ENCODE results near the gene ALDH3A2.
"Not testable (repeated sequence)": the region's sequence is repeated elsewhere in the genome, so short reads cannot be mapped to it uniquely, and the experiment has no call there.

ALDH3A2 gene

DNA sequence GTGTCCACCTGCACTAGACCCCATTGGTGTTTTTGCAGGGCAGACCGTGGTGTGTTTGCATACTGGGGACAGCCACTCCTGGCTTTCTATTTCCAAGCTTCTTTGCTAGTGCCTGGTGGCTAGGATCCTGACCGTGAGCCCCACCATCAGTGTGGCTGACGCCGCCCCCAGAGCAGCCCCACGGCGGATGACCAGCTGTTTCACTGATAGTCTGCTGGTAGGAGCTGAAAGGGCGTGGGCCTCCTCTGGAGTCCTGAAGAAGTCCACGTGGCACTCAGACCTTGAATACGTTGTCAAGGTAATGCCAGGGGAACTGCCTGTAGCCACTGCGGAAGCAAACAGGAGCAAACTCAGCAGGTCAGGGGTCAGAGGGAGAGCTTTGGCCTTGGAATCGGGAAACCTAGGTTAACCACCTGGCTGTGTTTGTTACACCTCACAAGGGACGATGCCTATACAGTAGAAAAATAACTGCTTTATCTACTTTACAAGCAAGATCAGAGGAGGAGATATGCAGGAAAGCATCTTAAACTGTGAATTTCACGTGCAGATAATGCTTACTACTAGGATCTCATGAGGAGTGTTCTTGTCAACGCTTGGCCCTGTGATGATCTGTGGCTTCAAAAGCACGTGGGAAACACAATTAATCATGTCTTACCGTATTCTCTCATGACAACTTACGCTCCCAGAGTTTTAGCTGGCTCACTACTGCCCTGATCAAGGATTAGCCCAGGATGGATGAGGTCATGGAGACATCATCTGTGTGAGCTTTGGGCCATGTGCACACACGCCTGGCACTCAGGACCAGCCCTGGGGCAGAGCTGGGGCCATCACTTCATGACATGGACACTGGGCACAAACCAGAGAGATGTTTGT is 30.3 kb downstream of the ALDH3A2 start:
- no peak for DNase-seq (ENCODE audit: low read depth)

DNA sequence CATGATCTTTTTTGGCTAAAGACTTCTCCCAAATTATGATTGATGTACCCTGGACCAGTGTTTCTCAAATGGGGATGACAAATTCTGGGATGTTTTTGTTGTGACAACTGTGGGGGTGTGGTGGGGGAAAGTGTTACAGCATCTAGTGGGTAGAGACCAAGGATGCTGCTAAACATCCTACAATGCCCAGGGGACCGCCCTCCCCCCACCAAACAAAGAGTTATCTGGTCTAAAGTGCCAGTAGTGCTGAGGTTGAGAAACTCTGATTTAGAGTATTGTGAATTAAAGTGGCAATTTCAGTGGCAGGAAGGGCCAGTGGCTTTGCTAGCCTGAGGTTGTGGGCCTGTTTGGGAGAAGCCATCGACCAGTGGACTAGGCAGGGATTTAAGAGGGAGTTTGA is 34.6 kb downstream of the ALDH3A2 start:
- no peak for DNase-seq (ENCODE audit: low read depth)

DNA sequence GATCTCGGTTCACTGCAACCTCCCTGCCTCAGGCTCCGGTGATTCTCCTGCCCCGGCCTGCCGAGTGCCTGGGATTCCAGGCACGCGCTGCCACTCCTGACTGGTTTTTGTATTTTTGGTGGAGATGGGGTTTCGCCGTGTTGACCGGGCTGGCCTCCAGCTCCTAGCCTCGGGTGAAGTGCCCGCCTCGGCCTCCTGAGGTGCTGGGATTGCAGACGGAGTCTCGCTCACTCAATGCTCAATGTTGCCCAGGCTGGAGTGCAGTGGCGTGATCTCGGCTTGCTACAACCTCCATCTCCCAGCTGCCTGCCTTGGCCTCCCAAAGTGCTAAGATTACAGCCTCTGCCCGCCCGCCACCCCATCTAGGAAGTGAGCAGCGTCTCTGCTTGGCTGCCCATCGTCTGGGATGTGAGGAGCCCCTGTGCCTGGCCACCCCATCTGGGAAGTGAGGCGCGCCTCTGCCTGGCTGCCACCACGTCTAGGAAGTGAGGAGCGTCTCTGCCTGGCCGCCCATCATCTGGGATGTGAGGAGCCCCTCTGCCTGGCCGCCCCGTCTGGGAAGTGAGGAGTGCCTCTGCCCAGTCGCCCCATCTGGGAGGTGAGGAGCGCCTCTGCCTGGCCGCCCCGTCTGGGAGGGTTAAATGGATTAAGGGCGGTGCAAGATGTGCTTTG is 36.5 kb downstream of the ALDH3A2 start:
- not testable (repeated sequence) for DNase-seq (ENCODE audit: low read depth)

DNA sequence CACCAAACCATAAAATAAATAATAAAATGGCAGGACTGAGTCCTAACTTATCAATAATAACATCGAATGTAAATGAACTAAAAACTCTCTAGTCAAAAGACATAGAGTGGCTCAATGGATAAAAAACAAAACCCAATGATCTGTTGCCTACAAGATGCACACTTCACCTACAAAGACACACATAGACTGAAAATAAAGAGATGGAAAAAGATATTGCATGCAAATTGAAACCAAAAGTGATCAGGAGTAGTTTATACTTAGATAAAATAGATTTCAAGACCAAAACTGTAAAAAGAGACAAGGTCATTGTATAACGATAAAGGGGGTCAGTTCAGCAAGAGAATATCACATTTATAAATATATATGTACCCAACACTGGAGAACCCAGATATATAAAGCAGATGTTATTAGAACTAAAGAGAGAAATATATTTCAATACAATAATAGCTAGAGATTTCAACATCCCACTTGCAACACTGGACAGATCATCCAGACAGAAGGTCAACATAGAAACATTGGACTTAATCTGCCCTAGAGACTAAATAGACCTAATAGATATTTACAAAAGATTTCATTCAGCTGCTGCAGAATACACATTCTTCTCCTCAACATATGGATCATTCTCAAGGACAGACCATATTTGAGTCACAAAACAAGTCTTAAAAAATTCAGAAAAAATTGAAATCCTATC is 38.0 kb downstream of the ALDH3A2 start:
- DNase-seq (ENCODE audit: low read depth): no peak

DNA sequence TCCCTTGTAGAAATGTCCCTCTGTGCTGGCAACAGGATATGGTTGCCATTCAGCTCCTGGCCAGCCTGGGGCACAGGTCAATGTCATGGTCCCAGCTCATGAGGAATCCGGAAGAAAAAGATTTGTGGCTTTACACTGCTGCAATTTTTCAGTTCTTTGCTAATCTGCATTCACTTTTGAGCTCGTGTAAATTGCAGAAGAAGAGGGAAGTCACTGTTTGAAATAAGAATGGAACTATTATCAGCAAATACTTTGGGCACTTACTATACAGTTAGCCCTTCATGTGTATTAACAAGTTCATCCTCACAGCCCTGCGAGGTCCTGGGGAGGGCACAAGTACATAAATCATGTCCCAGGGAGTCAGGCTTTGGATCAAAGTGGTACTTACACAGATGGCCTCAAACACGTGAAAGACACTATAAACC is 53.7 kb downstream of the ALDH3A2 start:
- no peak for DNase-seq (ENCODE audit: low read depth)

DNA sequence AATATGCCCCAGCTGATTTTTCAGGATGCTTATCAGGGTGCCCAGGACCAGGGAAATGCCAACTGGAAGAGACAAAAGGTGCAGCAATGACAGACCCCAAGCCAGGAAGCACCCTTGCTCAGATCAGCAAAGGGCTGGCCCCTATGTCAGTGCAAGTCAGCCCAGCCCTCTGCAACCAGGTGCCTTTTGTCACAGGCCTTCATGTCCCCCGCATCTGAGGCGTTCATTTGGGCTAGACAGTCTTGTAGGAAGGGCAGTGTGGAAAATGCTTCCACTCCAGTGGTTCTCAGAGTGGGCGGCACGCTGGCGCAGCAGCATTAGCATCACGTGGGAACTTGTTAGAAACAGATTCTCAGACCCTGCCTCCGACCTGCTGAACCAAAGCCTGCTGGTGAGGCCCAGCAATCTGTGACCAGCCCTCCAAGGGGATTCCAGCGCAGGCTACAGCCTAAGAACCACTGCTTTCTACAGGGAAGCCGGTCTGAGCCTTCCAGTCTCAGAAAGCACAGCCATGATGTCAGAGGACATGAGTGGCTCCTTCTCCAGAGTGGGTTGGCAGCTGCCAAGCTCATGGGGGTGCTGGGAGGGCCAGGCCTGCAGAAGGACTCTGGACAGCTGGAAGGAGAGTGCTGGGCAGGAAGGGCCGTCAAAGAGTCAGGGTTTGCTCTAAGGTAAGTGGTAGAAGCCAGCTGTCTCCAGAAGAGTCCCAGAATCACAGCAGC is 54.7 kb downstream of the ALDH3A2 start:
- DNase-seq (ENCODE audit: low read depth): no peak

DNA sequence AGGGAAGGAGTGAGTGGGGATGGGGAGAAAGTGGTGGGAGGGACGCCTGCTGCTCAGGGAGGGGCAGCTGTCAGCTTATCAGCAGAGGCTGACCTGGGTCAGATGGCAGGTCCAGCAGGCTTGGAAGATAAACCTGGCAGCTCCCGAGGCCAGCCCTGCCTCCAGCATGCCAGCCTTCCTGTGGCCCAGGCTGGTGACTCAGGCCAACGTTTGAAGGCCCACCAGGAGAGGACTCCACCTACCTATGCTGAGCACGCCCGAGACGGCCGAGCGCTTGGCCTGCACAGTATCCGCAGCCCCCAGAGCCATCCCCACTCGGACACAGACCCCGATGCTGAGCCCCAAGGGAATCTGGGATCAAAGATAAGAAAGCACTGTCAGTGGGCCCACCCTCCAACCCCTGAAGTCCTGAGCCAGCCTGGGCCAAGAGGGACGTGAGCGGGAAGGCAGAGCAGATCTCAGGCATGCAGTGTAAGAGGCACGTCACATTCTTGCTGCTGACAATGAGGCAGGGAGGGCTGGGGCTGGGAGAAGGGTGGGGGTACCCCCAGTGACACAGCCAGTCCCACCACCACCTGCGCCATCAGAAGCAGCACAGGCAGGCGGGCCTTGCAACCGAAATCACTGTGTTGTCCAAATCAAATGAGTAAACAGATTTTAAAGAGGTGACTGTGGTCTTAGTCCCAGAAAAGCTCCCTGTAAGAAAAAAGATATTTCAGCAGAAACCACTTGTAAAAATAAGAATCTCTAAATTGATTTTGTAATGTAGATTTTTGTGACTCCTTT is 55.5 kb downstream of the ALDH3A2 start:
- no peak for DNase-seq (ENCODE audit: low read depth)

DNA sequence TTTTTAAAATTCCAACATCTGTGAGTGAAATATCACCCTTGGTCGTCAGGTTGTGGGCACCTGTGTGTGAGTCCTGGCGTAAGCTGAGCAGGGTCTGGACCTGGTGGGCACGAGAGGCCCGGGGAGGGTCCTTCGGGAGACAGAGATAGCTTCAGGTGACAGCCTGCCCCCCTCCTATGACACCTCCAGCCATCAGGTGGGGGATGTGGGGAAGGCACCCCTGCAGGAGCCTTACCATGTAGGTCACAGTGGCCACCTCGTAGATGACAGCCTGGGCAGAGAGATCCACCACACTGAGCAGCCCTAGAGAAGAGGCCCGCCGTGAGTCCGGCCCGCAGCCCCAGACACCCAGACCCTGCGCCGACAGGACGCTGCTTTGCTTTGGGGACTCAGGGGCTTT is 56.6 kb downstream of the ALDH3A2 start:
- no peak for DNase-seq (ENCODE audit: low read depth)

DNA sequence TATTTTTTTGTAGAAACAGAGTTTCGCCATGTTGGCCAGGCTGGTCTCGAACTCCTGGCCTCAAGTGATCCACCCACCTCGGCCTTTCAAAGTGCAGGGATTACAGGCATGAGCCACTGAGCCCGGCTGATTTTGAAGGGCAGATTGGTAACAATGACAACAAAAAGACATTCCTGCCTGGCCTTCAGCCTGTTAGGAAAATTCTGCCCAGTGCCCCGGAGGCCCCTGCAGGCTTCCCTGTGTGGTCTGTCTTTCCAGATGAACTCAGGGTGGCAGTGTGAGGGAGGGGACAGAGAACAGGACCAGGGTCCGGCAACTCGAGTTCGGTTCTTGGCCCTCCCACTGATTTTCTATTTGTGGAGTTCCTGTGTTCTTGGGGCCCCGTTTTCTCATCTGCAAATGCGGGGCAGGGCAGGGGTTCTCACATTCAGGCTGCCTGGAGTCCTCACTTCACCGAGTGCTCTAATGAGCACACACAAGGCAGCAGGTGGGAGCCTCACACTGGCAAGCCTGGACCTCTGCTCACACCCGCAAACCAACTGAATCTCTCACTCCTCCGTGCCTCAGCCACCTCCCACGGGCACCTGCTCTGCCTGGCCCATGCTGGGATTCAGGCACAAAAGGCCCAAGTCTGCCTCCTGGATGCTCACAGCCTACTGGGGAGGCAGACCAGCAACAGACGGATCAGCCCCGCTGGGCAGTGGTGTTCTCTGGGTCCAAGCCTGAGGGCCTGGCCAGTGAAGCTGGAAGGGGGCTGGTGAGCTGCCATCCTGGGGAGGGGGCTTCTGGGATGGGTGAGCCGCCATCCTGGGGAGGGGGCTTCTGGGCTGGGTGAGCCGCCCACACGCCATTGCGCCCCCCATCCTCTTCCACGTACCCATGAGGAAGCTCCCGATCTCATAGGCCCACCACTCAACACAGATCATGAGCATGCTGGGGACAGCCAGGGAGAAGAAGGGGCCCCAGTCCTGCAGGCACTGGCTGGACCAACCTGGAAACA is 57.5 kb downstream of the ALDH3A2 start:
- no peak for DNase-seq (ENCODE audit: low read depth)

DNA sequence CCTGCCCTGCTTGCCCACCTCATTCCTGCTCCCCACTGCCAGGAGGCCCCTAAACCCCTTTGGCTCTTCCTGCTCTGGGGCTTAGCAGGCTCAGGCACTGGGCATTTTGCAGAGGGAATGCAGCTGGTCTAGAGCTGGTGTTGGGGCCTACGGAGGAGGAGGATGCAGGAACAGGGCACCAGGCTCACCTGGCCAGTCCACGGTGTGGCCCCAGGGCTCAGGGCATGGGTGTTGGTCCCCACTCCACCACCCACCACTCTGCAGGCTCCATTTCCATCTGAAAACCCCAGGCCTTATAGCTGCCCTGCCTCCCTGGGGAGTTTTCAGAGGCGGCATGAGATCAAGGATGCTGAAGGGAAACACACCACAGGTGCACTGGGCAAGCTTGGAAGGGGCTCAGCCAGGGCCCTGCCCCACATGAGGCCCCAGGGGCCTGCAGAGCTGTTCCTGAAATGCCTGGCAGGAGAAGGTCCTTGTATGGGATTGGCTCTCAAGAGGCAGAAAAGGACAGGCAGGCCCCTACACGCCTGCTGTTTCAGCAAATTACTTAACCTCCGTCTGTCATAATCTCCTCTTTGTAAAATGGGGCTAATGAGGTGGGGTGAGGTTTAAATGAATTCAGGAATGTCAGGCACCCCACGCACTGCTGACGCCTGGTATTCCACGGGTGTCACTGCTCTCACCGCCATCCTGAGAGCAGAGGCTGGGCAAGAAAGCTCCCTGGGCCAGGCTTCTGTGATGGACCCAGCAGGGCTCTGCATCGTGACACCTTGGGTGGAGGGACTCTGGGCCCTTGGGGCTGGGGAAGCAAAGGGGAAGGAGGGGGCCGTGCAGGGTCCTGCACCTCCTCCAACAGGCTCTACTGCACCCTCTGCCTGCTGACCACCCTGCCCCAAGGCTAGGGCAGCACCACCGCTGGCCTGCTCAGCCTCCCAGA is 58.5 kb downstream of the ALDH3A2 start:
- DNase-seq (ENCODE audit: low read depth): no peak

DNA sequence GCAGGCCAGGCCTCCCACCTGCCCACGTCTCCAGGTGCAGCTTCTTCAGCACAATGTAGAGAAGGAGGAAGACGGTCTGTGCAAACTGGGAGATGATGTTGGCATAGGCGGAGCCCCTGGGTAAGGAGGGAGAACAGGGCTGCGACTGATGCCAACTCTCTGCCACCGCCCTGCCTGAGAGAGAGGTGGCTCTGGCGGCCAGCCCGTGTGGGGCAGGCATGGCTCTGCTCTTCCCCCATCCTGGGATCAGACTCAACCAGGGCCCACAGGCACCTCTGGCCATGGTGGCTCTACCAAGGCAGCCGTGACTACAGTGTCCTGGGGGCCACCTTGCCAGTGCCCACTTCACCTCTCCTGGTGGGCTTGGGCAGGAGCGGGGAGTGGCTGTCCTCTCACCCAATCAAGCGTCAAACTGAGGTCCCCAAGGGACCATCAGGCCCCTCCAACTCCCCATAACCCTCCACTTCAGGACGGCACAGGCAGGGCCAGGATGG is 59.2 kb downstream of the ALDH3A2 start:
- DNase-seq (ENCODE audit: low read depth): no peak

DNA sequence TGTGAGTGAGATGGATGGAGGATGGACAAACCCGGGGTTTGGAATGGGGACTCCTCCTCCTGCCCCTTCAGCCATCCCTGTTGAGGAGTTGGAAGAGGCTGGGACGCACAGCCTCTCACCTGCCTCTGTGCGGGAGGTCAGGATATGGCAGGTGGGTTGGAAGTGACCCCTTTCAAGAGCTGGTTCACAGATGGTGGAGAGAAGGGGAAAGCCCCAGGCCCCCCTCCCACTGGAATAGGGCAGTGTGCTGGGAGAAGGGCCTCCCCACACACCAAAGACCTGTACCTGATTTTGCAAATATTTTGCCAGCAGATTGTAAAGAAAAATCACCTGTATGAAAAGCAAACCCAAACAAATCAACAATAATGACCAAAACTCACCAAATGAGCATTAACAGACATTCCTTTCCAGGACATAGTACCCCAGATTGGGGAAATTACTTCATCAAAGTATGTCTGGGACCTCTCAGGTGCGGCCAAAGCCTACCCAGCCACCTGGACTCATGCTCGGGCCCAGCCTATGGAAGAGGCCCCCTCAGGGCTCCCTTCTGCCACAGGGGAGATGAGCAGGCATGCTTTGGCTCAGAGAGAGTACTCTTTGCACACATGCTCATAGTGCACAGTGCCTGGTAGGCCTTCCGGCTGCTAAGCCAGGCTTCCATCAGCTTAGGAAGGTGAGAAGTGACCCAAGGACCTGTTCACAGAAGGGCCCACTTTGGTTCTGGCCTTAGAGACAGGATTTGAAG is 60.1 kb downstream of the ALDH3A2 start:
- no peak for DNase-seq (ENCODE audit: low read depth)

DNA sequence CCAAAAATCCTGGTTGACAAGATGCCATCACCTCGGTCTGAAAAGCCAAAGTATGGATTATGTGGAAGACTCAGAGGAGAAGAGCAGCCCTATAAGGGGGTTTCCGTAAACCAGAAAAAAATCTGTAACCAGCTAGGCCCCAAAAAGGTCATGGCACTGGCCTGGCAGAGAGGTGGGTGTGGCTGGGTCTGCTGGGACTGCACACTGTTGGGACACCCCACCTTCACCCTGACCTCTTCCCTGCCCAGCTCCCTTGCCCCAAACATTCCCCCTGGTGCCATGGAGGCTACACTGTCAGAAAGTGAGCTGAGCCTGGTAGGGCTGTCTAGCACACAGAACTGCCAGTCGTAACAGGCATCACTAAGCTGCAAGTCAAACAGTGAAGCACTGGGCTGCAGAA is 61.3 kb downstream of the ALDH3A2 start:
- no peak for DNase-seq (ENCODE audit: low read depth)

DNA sequence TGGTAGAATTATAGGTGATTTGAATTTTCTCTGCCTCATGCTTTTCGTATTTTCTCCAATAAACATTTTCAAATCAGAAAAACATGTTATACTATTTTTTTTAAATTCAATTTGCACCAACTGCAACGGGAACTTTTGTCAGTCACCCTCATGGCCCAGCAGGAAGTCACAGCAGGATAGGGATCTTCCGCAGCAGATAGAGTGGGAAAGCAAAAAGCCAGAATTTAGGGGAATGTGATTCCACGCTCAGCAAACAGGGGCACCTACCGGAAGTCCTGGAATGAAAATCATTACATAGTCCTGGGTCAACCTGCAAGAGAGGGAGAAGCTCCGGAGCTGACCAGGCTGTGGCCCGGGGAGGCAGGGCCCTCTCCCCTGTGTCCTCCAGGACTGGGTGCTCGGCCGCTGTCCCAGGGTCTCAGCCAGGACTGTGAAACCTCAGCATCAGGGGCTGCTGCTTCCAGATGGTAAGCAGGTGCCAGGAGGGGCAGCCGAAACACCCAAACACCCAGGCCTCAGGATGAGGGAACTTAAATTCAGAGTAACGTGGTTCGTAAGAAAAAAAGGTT is 64.0 kb downstream of the ALDH3A2 start:
- no peak for DNase-seq (ENCODE audit: low read depth)

DNA sequence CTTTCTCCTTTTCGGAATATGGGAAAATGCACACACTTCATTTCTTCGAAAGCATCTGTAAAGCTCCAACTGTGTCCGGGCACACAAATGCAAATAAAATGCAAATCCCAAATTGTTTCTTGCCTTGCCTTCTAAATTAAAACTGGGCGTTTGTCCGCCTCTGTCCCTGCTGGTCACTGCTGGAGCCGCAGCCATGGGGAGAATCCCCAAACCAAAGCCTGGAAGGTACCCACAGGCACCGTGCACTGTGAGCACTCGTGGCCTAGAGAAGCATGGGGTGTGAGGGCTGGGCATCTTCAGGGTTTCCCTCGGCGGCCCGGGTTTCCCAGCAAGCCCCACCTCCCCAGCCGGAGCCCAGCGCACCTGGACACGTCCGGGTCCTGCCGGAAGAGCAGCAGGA is 64.9 kb downstream of the ALDH3A2 start:
- no peak for DNase-seq (ENCODE audit: low read depth)

DNA sequence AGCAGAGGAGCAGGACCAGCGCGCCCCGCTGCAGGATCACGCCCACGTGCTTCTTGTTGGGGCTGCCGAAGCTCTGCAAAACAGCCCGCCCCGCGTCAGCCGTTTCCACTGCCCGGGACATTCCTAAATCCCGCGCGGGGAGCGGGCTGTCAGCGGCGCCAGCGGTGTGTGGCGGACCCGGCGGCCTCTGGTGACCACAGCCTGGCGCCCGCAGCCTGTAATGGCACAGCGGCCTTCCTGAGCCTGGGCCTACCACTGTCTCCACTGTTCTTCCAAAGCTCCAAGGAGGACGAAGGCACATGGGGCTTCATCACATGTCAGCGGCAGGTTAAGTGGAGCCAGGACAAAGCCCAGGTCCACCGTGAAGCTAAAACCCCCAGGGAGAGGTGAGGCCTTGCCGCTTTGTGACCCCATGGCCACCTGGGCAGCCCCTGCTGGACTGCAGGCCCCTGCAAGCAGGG is 65.4 kb downstream of the ALDH3A2 start:
- DNase-seq (ENCODE audit: low read depth): no peak

DNA sequence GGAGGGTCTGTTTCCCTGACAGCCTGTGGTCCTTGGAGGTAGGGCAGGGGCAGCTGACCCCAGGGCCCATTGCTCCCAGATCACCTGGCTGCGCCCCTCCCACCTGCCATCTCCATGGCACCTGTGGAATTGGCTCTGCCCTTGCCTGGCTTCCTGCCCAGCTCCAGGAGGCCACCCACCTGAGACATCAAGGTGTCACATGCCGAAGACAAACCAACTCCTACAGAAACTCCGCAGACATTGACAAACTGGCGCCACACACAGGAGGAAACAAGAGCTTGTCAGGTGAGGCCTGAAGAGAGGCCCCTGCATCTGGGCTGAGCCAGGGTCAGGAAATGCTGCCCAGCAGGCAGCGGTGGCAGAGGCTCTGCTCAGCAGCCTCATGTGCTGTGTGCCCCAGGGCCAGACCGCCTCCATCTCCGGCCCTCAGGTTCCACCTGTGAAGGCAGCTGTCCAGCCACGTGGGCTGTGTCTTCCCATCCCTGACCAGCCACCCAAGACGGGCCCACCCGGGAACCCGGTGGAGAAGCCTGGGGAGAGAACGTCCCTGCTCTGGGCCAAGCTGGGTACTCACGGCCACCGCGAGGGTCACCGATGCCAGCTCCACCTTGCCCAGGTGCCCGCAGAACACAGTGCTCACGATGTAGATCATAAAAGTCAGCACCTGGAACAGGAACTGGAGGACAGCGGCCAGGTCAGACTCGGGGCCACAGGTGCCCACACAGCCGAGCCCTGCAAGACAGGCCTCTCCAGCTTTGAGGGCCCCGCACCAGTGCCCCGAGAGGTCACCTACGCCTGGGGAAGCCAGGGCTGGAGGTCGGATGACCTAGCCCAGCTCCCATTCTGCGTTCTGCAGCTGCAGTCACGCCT is 66.2 kb downstream of the ALDH3A2 start:
- DNase-seq (ENCODE audit: low read depth): no peak
